B cell (primary cell): ENCODE results near the gene SYNE4. TPM values are rescaled to one million over a fixed set of nuclear protein-coding genes. Genes with fewer than 3 reads are reported as not detected.

ENCODE experiments used
- ATAC-seq: fragments of 200-7000 bp; cut with Tn5 transposase; one replicate; pipeline ENCODE4 v1.10.0; 2021; ENCODE audit warnings: low read depth, mild to moderate bottlenecking, moderate number of reproducible peaks, moderate library complexity
- CTCF ChIA-PET: fragments of 350-600 bp; sonication (Branson Sonifier 250); formaldehyde crosslinking; loops from one replicate; lab custom pipeline; 2021; ENCODE audit warnings: antibody characterized with exemption, inconsistent platforms; lab: Charles Lee
- POLR2A ChIA-PET: fragments of 350-600 bp; sonication (Branson Sonifier 250); formaldehyde crosslinking; loops from one replicate; lab custom pipeline; 2021; ENCODE audit warnings: antibody characterized with exemption; lab: Charles Lee
- DNase-seq: peaks from one replicate; pipeline ENCODE4 v3.0.0; 2013
- H2AFZ ChIP-seq: 2 replicates; pipeline ENCODE4 v1.6.1; 2012; ENCODE audit warnings: mild to moderate bottlenecking, low read depth, low read length; ENCODE audit not compliant: insufficient read depth, poor library complexity, severe bottlenecking
- H3K27ac ChIP-seq, 2 donors: 1 replicate in 1 of 2; 2 replicates in 1 of 2; pipeline ENCODE4 v1.5.1; 2012 to 2013; ENCODE audit warnings: low read length in 2 of 2, mild to moderate bottlenecking in 2 of 2, moderate library complexity in 1 of 2
- H3K27me3 ChIP-seq, 4 experiments: fragments of 200-600 bp in 1 of 4; sonication (generic) in 1 of 4; replicated peaks in 1 of 4; 1 replicate in 2 of 4; 2 replicates in 2 of 4; pipeline versions ENCODE4 v1.6.1 to v1.7.0; 2013 to 2016; ENCODE audit warnings: low read length in 3 of 4, mild to moderate bottlenecking in 2 of 4, mixed read lengths in 1 of 4, moderate library complexity in 1 of 4; ENCODE audit not compliant: insufficient read depth in 4 of 4, control insufficient read depth in 3 of 4; ENCODE audit errors: control extremely low read depth in 1 of 4
- H3K36me3 ChIP-seq, 2 experiments: replicated peaks in 1 of 2; 1 replicate in 1 of 2; 2 replicates in 1 of 2; pipeline versions ENCODE4 v1.6.1 to v1.7.1; 2013; ENCODE audit warnings: low read length in 1 of 2; ENCODE audit not compliant: insufficient read depth in 2 of 2, control insufficient read depth in 1 of 2; ENCODE audit errors: control extremely low read depth in 1 of 2, extremely low read depth in 1 of 2
- H3K4me1 ChIP-seq, 2 donors: fragments of 200-600 bp in 1 of 2; sonication (generic) in 1 of 2; 1 replicate in 1 of 2; 2 replicates in 1 of 2; pipeline versions ENCODE4 v1.5.1 to v1.6.1; 2013 to 2017; ENCODE audit warnings: low read length in 2 of 2; ENCODE audit not compliant: control insufficient read depth in 2 of 2, insufficient read depth in 2 of 2
- H3K4me2 ChIP-seq: replicated peaks from 2 replicates; pipeline ENCODE3; 2012; ENCODE audit warnings: mild to moderate bottlenecking, low read depth, low read length; ENCODE audit not compliant: poor library complexity, severe bottlenecking
- H3K4me3 ChIP-seq, 5 experiments: fragments of 200-600 bp in 1 of 5; sonication (generic) in 1 of 5; 1 replicate in 3 of 5; 2 replicates in 2 of 5; pipeline versions ENCODE4 v1.5.1 to v1.7.0; 2011 to 2016; ENCODE audit warnings: low read length in 4 of 5, mild to moderate bottlenecking in 4 of 5, low read depth in 2 of 5, control low read depth in 1 of 5, moderate library complexity in 1 of 5; ENCODE audit not compliant: insufficient read depth in 1 of 5; ENCODE audit errors: control extremely low read depth in 1 of 5, extremely low read depth in 1 of 5
- H3K79me2 ChIP-seq: fragments of 200-600 bp; sonication (generic); one replicate; pipeline ENCODE4 v1.6.0; 2016; ENCODE audit warnings: low read length; ENCODE audit not compliant: control insufficient read depth, insufficient read depth
- H3K9ac ChIP-seq: fragments of 200-600 bp; sonication (generic); 2 replicates; pipeline ENCODE4 v1.6.1; 2017; ENCODE audit warnings: mild to moderate bottlenecking, low read length, moderate library complexity
- H3K9me3 ChIP-seq, 3 donors: one replicate each; pipeline versions ENCODE4 v1.6.1 to v1.7.1; 2013; ENCODE audit warnings: low read length in 2 of 3; ENCODE audit not compliant: control insufficient read depth in 2 of 3, insufficient read depth in 1 of 3; ENCODE audit errors: control extremely low read depth in 1 of 3
- H4K20me1 ChIP-seq: 2 replicates; pipeline ENCODE4 v1.6.0; 2012; ENCODE audit warnings: mild to moderate bottlenecking, low read length; ENCODE audit not compliant: insufficient read depth, control insufficient read depth, poor library complexity, severe bottlenecking
- H3K27ac Mint-ChIP-seq: one replicate; pipeline ENCODE4 v1.8.0; 2021; ENCODE audit warnings: mixed read lengths
- H3K27me3 Mint-ChIP-seq: one replicate; pipeline ENCODE4 v1.8.0; 2021; ENCODE audit warnings: mixed read lengths
- H3K4me1 Mint-ChIP-seq: one replicate; pipeline ENCODE4 v1.8.0; 2021; ENCODE audit warnings: mixed read lengths
- H3K4me3 Mint-ChIP-seq: one replicate; pipeline ENCODE4 v1.8.0; 2021; ENCODE audit warnings: mixed read lengths
- H3K9me3 Mint-ChIP-seq: one replicate; pipeline ENCODE4 v1.8.0; 2022; ENCODE audit warnings: mixed read lengths; ENCODE audit not compliant: insufficient read depth
- EZH2 ChIP-seq: IDR thresholded peaks from 2 replicates; pipeline ENCODE4 v1.6.1; 2012; ENCODE audit warnings: borderline replicate concordance, low read depth, mild to moderate bottlenecking, moderate library complexity, low read length; ENCODE audit not compliant: insufficient read depth, poor library complexity, severe bottlenecking
- WGBS: methylation state at CpG from one replicate; pipeline ENCODE4 v1.1.5; 2013; ENCODE audit warnings: missing lambda C conversion rate; ENCODE audit not compliant: insufficient coverage; 5-methylcytosine and 5-hydroxymethylcytosine counted together
- intact Hi-C: fragments of 100-400 bp; cut with micrococcal nuclease; formaldehyde crosslinking; loops from one replicate; pipeline ENCODE4 v1.10.0; 2022
- polyA minus RNA-seq: library from RNA; depleted of rRNA, polyadenylated mRNA; stranded (reverse); fragments of >200 nt; gene quantifications from 2 replicates; pipeline ENCODE4 v1.2.3, GENCODE V29; 2012
- polyA plus RNA-seq: library from polyadenylated mRNA; depleted of rRNA; stranded (reverse); fragments of >200 nt; gene quantifications from 2 replicates; pipeline ENCODE4 v1.2.3, GENCODE V29; 2012
- total RNA-seq, 2 donors: library from RNA; stranded (reverse); fragments of 120-200 nt in 1 of 2; gene quantifications; 1 replicate in 1 of 2; 2 replicates in 1 of 2; pipeline versions ENCODE4 v1.2.3 to v1.2.4, GENCODE V29; 2013 to 2022
- TF ChIP-seq, protein P1 (sequence below): fragments of 200-600 bp; IDR thresholded peaks from one replicate; pipeline ENCODE4 v1.8.0; 2022; ENCODE audit warnings: antibody characterized with exemption, mild to moderate bottlenecking

Gene SYNE4, protein sequence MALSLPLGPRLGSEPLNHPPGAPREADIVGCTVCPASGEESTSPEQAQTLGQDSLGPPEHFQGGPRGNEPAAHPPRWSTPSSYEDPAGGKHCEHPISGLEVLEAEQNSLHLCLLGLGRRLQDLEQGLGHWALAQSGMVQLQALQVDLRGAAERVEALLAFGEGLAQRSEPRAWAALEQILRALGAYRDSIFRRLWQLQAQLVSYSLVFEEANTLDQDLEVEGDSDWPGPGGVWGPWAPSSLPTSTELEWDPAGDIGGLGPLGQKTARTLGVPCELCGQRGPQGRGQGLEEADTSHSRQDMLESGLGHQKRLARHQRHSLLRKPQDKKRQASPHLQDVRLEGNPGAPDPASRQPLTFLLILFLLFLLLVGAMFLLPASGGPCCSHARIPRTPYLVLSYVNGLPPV
- total RNA-seq (2.4 and 3.4 TPM in 2 replicates), polyA plus RNA-seq (2.3 and 2.5 TPM in 2 replicates), polyA minus RNA-seq (0.29 and 0.51 TPM in 2 replicates)
- total RNA-seq (2013): 0.65 TPM

DNA sequence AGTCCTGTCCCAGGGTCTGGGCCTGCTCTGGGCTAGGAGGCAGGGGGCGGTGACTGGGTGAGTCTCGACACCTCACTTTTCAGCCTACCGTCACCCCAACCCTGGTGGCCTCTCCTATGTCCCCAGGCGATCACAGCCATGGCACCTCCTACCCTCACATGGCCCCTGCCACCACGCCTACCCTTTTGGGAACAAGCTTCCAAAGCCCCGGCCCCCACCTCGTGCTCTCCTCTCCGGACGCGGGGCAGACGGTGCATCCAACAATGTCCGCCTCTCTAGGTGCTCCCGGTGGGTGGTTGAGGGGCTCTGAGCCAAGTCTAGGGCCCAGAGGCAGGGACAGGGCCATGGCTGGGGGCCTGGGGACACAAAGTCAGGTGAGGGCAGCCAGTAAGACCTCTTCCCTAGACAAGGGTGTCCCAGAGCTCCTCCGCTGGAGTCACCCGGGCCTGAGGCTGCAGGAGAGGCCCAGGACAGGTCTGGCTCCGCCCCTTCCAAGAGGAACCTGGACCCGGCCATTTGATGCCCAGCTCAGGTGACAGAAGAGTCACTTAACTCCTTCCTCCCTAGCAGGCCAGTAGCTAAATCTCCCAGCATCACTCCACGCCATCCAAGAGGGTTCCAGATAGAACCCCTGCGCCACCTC, at the start of gene SYNE4:
Gene SYNE4, minus strand, starts transcription at position 478 of the 643 bp plus-strand sequence. Its CDS starts 132 bp downstream, at position 346.
- POLR2A ChIA-PET: no interaction called here

More for the DNA sequence above, at the start of gene SYNE4:
- H3K27me3 ChIP-seq: peaks cover 0 to 12% (median 1%) of the 10 kb centered on the region in 4 experiments
- intact Hi-C loops: no loop called here
- no peak for ATAC-seq
- TF ChIP-seq EZH2: no peak
- TF ChIP-seq, protein P1, sequence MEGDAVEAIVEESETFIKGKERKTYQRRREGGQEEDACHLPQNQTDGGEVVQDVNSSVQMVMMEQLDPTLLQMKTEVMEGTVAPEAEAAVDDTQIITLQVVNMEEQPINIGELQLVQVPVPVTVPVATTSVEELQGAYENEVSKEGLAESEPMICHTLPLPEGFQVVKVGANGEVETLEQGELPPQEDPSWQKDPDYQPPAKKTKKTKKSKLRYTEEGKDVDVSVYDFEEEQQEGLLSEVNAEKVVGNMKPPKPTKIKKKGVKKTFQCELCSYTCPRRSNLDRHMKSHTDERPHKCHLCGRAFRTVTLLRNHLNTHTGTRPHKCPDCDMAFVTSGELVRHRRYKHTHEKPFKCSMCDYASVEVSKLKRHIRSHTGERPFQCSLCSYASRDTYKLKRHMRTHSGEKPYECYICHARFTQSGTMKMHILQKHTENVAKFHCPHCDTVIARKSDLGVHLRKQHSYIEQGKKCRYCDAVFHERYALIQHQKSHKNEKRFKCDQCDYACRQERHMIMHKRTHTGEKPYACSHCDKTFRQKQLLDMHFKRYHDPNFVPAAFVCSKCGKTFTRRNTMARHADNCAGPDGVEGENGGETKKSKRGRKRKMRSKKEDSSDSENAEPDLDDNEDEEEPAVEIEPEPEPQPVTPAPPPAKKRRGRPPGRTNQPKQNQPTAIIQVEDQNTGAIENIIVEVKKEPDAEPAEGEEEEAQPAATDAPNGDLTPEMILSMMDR: no peak
- H3K4me3 Mint-ChIP-seq: peak within 1 kb of the TSS; percentile 64
- H3K27ac Mint-ChIP-seq: no peak within 1 kb of the TSS
- peaks cover 5% of the 10 kb centered on the region for H3K79me2 ChIP-seq
- CTCF ChIA-PET: no interaction called here
- H3K4me3 ChIP-seq: peak within 1 kb of the TSS in 3 of 5 experiments; percentile 29 to 36 (median 35)
- peak within 1 kb of the TSS; percentile 83 for H3K4me2 ChIP-seq
- no peaks in the 10 kb centered on the region for H3K27me3 Mint-ChIP-seq
- WGBS: 82% methylated on average over 19 of the region's 19 CpGs
- H3K36me3 ChIP-seq: no peaks in the 10 kb centered on the region
- no peaks in the 10 kb centered on the region for H3K9me3 Mint-ChIP-seq
- no peak for DNase-seq
- H3K9me3 ChIP-seq: no peaks in the 10 kb centered on the region
- H4K20me1 ChIP-seq: no peaks in the 10 kb centered on the region
- peaks cover 15% of the 10 kb centered on the region for H3K4me1 Mint-ChIP-seq
- no peak within 1 kb of the TSS for H3K27ac ChIP-seq
- H2AFZ ChIP-seq: peak within 1 kb of the TSS; percentile 59
- peak within 1 kb of the TSS; percentile 50 for H3K9ac ChIP-seq
- H3K4me1 ChIP-seq: peaks cover 12 to 16% of the 10 kb centered on the region in 2 donors
